ENCODE data around the gene SHROOM3. TPM values are rescaled to one million over a fixed set of nuclear protein-coding genes. Genes with fewer than 3 reads are reported as not detected.

The SHROOM3 gene
- total and polyA plus RNA-seq, 2 donors (not counting 3 experiments of a cell fraction or from before 2014, with no cell fraction given), result 2.7 to 6.7 TPM

GRCh38 chr4:76548704-76549103 lies 113.7 kb downstream of the SHROOM3 start:
- Histone ChIP-seq H3K27me3 (ENCODE audit: control insufficient read depth in 2 of 2, insufficient read depth in 2 of 2, low read length in 2 of 2) (no peaks in the 10 kb centered on the region), H3K79me2 (ENCODE audit: control insufficient read depth, insufficient read depth, low read length) (no peaks in the 10 kb centered on the region), H3K4me1 (ENCODE audit: control insufficient read depth, extremely low read depth, insufficient read depth, low read length) (peaks cover 19% of the 10 kb centered on the region), H3K36me3 (ENCODE audit: control insufficient read depth in 2 of 2, extremely low read depth in 1 of 2, insufficient read depth in 2 of 2, low read length in 2 of 2) (no peaks in the 10 kb centered on the region), H2AFZ (ENCODE audit: low read depth, low read length) (no peak overlapping the region), H3K4me2 (ENCODE audit: insufficient read depth, low read length) (no peak overlapping the region), H3K4me3 (replicated peaks in 1 of 3; ENCODE audit: insufficient read depth in 1 of 3, low read depth in 1 of 3, low read length in 3 of 3) (no peak overlapping the region), H3K9me1 (replicated peaks; ENCODE audit: control insufficient read depth, extremely low read depth, insufficient read depth, low read length) (no peaks in the 10 kb centered on the region), H3K27ac (ENCODE audit: insufficient read depth, low read depth, low read length) (no peak overlapping the region), H3K9ac (replicated peaks; ENCODE audit: extremely low read depth, insufficient read depth, low read length) (no peak overlapping the region), H4K20me1 (replicated peaks; ENCODE audit: control insufficient read depth, extremely low read depth, insufficient read depth, low read length) (no peaks in the 10 kb centered on the region), H3K9me3 (replicated peaks; ENCODE audit: control insufficient read depth, insufficient read depth, low read length) (no peaks in the 10 kb centered on the region)
- no TSS peak for BruUV-seq (replicated peaks)
- TF ChIP-seq CTCF (IDR thresholded peaks at IDR 0.05; ENCODE audit: extremely low read depth in 1 of 2, insufficient read depth in 1 of 2, low read depth in 1 of 2, low read length in 2 of 2) (no peak), GATA2 (IDR thresholded peaks at IDR 0.05; ENCODE audit: insufficient read depth, insufficient read length, low read depth, low read length) (no peak), JUN (IDR thresholded peaks at IDR 0.05; ENCODE audit: borderline replicate concordance, insufficient read depth, insufficient read length, low read depth) (no peak)
- POLR2A ChIA-PET, result no interaction called here
- DNase-seq (ENCODE audit: low read depth, low spot score) (no peak), FAIRE-seq (no peak)
- intact Hi-C loops (cut with micrococcal nuclease) (loop anchor here (5.0 kb wide), 1 partner anchor 89 kb away; no protein-coding TSS in a partner anchor), dilution Hi-C loops (cut with MboI; ENCODE audit: extremely low pct_ligation_motif_present, low sequenced_read_pairs) (no loop called here)
- CTCF ChIA-PET, result no interaction called here

DNA sequence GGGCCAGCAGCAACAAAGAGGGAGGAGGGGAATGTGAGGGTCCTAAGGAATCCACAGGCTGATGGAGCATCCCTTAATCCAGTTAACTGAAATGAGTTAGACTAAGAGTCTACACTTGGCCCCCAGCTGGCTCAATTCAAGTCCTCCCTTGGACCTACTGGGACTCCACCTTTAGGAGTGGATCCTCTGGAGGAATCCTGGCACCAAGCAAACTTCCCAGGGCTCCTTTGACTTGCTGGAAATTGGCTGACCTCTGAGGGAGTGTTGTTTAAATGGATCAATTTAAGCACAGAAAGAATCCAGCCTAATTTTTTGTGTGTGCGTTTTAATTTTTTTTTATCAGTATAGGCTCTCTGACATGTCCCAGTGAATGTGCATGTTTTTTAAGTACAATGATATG lies 114.7 kb downstream of the SHROOM3 start:
- no peak for FAIRE-seq
- Histone ChIP-seq H3K4me2 (ENCODE audit: insufficient read depth, low read length) (no peak overlapping the region), H3K27me3 (ENCODE audit: control insufficient read depth in 2 of 2, insufficient read depth in 2 of 2, low read length in 2 of 2) (no peaks in the 10 kb centered on the region), H3K9ac (replicated peaks; ENCODE audit: extremely low read depth, insufficient read depth, low read length) (no peak overlapping the region), H3K4me3 (replicated peaks in 1 of 3; ENCODE audit: insufficient read depth in 1 of 3, low read depth in 1 of 3, low read length in 3 of 3) (no peak overlapping the region), H3K9me3 (replicated peaks; ENCODE audit: control insufficient read depth, insufficient read depth, low read length) (no peaks in the 10 kb centered on the region), H3K27ac (ENCODE audit: insufficient read depth, low read depth, low read length) (no peak overlapping the region), H3K4me1 (ENCODE audit: control insufficient read depth, extremely low read depth, insufficient read depth, low read length) (peaks cover 19% of the 10 kb centered on the region), H3K36me3 (ENCODE audit: control insufficient read depth in 2 of 2, extremely low read depth in 1 of 2, insufficient read depth in 2 of 2, low read length in 2 of 2) (no peaks in the 10 kb centered on the region), H4K20me1 (replicated peaks; ENCODE audit: control insufficient read depth, extremely low read depth, insufficient read depth, low read length) (no peaks in the 10 kb centered on the region), H3K79me2 (ENCODE audit: control insufficient read depth, insufficient read depth, low read length) (no peaks in the 10 kb centered on the region), H3K9me1 (replicated peaks; ENCODE audit: control insufficient read depth, extremely low read depth, insufficient read depth, low read length) (no peaks in the 10 kb centered on the region), H2AFZ (ENCODE audit: low read depth, low read length) (no peak overlapping the region)
- intact Hi-C loops (cut with micrococcal nuclease) (loop anchor here (5.0 kb wide), 1 partner anchor 88 kb away; no protein-coding TSS in a partner anchor), dilution Hi-C loops (cut with MboI; ENCODE audit: extremely low pct_ligation_motif_present, low sequenced_read_pairs) (no loop called here)
- DNase-seq (ENCODE audit: low read depth, low spot score), result no peak
- ChIA-PET CTCF (no interaction called here), POLR2A (no interaction called here)
- BruUV-seq (replicated peaks), result no TSS peak
- TF ChIP-seq CTCF (IDR thresholded peaks at IDR 0.05; ENCODE audit: extremely low read depth in 1 of 2, insufficient read depth in 1 of 2, low read depth in 1 of 2, low read length in 2 of 2) (no peak), FOS (IDR thresholded peaks at IDR 0.05; ENCODE audit: borderline replicate concordance, insufficient read depth, low read length) (no peak), MAX (IDR thresholded peaks at IDR 0.05; ENCODE audit: insufficient read depth, insufficient read length) (no peak), GATA2 (IDR thresholded peaks at IDR 0.05; ENCODE audit: insufficient read depth, insufficient read length, low read depth, low read length) (no peak), JUN (IDR thresholded peaks at IDR 0.05; ENCODE audit: borderline replicate concordance, insufficient read depth, insufficient read length, low read depth) (no peak), EZH2 (IDR thresholded peaks at IDR 0.05; ENCODE audit: borderline replicate concordance, low read depth, low read length, severe bottlenecking) (no peak), POLR2A (IDR thresholded peaks at IDR 0.05; ENCODE audit: low read depth, low read length) (no peak), MYC (IDR thresholded peaks at IDR 0.05; ENCODE audit: low read depth, low read length) (no peak), POLR2AphosphoS5 (IDR thresholded peaks at IDR 0.05; ENCODE audit: insufficient read depth, low read depth, low read length) (no peak)

Data from endothelial cell of umbilical vein (primary cell).